Activated CD8-positive, alpha-beta memory T cell treated with anti-CD3 and anti-CD28 coated beads for 1 hour (primary cell): ENCODE results near the gene PHACTR4.
"Not testable (repeated sequence)": the region's sequence is repeated elsewhere in the genome, so short reads cannot be mapped to it uniquely, and the experiment has no call there.

Experiments
- DNase-seq, 2 donors: peaks; one replicate each; pipeline ENCODE4 v3.0.0-alpha.2; 2020; ENCODE audit warnings: low read depth in 1 of 2; ENCODE audit errors: extremely low read depth in 1 of 2

The PHACTR4 gene

DNA sequence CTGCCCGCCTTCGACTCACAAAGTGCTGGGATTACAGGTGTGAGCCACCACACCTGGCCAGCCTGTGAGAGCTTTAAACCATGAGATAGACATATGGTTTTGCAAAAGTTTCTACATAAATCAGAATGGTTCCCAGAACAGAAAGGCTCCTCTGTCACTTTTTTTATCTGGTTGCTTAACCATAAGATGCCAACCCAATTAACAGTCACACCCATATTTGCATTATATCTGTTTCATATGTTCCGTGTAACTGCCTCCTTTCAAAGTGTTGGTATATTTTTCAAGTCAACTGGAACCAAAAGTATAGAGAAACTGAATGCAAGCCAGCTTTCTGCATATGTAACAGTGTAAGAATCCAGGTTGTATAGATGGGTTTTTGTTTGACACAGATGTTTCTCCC is 112.6 kb downstream of the PHACTR4 start:
- DNase-seq: no peak

DNA sequence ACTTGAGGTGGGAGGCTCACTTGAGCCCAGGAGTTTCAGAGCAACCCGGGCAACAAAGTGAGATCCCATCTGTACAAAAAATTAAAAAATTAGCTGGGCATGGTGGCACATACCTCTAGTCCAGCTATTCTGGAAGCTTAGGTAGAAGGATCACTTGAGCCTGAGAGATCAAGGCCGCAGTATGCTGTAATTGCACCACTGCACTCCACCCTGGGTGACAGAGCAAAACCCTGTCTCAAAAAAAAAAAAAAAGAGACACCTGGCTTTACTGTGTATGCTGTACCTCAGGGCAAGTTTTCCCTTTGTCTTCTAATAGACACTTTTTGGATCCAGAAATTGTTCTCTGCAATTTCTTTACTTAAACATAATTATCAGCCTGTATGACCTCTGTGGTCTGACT is 113.2 kb downstream of the PHACTR4 start:
- DNase-seq: no peak

DNA sequence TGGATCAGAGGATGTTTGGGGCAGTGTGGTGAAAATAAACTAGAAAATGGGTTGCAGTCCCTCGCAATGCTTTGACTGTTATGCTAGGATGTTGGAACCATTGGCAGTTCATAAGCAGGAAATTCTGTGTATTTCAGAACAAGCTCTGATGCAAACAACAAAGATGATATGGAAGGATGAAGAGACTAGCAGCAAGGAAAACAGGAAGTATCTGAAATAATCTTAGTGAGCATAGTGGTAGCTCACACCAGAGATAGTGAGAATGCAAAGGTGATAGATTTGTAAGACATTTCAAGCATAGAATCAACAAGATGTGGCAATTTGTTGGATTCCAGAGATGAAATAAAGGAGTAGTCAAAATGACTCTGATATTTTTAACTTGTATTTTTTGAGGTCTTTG is 125.2 kb downstream of the PHACTR4 start:
- DNase-seq: no peak

DNA sequence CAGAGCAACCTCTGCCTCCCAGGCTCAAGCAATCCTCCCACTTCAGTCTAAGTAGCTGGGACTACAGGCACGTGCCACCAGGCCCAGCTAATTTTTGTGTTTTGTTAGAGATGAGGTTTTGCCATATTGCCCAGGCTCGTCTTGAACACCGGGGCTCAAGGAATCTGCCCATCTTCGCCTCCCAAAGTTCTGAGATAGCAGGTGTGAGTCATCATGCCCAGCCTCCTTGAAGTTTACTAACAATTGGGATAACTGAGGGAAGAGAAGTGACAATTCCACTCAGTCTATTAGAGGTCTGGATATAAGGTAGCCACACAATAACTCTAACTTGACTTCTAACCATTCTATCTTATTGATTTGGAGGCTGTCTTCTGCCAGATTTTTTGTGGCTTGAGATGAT is 130.0 kb downstream of the PHACTR4 start:
- DNase-seq: no peak

DNA sequence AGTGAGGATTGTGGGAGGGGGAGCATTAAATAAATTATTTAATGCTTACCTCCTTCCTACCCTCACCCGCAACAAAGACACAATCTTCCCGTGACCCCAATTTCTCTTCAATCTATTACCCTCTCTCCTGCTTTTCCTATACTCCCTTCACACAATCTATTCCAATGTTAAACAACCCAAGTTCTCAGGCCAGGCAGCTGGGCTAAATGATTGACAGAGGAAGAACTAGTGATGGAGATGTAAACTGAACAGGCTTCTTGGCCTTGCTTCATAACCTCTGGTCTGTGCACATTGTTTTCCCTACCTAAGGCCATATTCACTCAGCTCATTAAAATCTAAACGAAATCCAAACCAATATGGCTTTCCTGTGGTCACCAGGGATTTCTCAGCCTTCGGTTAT is 132.4 kb downstream of the PHACTR4 start:
- no peak for DNase-seq

DNA sequence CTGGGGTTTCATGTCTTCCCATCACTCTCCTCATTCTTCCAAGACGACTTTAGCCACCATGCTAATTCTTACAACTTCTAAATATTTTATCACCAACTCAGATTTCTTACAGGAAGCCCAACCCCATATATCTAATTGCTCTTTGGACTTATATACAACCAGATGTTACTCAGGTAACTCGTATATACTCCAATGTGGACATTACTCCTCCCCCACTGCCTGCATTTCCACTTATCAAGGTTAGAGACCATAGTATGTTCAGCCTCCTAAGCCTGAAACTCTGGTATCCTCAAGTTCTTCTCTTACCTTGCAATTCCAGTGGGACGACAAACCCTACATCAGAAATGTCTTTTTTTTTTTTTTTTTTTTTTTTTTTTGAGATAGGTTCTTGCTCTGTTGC is 133.6 kb downstream of the PHACTR4 start:
- DNase-seq: no peak

DNA sequence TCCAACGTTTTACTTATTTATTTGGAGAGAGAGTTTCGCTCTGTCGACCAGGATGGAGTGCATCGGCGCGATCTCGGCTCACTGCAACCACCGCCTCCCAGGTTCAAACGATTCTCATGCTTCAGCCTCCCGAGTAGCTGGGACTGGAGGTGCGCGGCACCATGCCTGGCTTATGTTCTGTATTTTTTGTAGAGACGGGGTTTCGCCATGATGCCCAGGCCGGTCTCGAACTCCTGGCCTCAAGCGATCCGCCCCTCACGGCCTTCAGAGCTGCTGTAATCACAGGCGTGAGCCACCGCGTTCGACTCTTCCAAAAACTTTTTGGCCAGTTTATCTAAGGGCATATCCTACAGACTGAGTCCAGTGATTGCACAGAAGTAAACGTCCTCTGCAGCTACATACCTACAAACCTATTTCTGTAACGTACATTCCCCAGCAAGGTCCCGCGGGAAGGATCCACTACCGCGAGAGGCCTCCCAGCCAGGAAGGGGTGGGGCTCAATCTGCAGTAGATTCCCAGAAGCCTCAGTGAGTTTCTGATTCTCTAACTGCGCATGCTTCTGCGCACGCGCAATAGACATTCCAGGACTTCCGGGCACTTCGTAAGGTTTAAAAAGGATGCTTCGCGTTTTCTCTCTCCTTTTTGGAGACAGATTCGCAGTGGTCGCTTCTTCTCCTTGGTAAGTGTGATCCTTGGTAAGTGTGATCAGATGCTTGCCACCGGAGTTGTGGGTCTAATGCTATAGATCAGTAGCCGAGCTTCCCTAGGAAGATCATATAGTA is 136.1 kb downstream of the PHACTR4 start, which contains the start of gene RCC1:
RCC1 (plus strand) TSS at position 638 of the 782 bp plus-strand sequence. CDS start 23,824 bp downstream, outside the sequence.
- DNase-seq: peak; percentile 85 to 89

DNA sequence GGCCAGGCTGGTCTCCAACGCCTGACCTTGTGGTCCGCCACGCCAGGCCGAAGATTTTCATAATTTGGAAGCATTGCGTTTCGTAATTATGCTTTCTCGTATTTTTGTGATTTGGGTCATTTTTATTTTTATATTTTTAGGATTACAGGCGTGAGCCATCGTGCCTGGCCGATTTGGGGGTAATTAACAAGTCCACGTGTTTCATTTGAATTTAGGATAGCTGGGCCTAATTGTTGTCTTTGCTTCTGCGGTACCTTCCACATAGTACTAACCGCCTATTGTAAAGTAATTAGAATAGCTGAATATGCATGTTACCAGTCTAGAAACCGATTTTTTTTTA is 137.3 kb downstream of the PHACTR4 start:
- no peak for DNase-seq

DNA sequence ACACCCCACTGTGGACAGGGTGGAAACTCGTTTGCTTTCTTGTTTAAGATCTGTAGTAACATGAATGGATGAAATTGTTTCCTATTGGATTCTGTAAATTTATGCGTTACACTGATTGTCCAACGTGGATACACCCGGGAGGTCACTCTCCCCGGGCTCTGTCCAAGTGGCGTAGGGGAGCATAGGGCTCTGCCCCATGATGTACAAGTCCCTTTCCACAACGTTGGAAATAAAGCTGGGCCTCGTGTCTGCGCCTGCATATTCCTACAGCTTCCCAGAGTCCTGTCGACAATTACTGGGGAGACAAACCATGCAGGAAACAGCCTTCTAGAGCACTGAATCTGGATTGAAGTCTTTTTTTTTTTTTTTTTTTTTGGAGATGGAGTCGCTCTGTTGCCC is 137.7 kb downstream of the PHACTR4 start:
- DNase-seq: no peak

DNA sequence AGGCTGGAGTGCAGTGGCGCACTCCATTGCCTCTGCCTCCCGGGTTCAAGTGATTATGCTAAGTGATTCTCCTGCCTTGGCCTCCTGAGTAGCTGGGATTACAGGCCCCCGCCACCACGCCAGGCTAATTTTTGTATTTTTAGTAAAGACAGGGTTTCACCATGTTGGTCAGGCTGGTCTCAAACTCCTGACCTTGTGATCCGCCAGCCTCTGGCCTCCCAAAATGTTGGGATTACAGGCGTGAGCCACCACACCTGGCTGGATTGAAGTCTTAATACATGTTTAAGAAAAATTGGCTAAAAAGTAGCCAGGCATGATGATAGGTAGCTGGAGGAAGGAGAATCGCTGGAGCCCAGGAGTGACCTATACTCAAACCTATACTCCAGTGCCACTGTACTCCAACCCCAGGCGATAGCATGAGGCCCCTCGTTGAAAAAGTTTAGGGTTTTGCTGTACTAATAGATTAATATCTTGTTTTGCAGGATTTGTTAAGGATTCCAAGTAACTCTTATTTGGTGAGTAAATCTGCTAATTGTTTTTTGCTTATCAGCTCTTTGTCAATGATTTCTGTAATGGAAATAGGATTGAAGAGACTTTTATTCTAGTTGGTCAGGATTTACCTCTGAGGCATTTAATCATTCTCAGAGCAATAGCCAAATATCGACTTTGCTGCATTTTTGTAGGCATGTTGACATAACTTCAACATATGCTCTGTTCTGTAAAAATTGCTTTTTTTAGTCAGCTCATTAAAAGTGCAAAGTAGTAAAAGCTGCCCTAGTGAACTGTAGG is 138.3 kb downstream of the PHACTR4 start:
- DNase-seq: no peak

DNA sequence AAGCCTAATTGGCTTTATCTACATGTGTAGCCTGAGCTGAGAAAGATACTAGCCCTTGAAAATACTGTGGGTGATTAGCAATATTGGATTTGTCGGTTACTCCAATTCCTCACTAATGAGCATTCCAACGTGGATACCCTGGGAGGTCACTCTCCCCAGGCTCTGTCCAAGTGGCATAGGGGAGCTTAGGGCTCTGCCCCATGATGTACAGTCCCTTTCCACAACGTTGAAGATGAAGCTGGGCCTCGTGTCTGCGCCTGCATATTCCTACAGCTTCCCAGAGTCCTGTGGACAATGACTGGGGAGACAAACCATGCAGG is 138.9 kb downstream of the PHACTR4 start:
- no peak for DNase-seq

DNA sequence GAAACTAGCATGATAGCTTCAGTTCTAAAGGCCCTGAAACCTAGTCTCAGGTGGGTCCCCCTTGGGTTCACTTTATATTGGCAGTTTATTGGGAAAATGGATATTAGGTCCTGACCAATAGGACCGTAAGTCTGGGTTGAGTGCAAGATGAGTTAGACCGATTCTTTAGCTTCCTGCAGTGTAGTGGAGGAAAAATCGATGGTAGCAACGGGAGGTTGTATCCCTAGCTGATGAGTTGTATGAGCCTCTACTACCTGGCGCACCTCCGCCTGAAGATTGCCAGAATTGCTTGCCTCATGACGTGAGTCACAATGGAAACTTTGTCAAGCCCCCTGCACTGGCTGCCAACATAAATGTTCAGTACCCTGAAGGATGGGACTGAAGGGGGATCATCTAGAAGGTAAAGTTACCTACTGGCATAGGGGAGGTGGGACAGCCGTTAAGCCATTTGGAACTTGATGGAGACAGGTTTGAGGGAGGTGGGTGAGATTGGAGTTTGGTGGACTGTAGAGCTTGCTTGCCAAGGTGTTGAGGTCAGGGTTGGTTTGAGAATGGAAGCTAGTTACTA is 140.2 kb downstream of the PHACTR4 start:
- no peak for DNase-seq

DNA sequence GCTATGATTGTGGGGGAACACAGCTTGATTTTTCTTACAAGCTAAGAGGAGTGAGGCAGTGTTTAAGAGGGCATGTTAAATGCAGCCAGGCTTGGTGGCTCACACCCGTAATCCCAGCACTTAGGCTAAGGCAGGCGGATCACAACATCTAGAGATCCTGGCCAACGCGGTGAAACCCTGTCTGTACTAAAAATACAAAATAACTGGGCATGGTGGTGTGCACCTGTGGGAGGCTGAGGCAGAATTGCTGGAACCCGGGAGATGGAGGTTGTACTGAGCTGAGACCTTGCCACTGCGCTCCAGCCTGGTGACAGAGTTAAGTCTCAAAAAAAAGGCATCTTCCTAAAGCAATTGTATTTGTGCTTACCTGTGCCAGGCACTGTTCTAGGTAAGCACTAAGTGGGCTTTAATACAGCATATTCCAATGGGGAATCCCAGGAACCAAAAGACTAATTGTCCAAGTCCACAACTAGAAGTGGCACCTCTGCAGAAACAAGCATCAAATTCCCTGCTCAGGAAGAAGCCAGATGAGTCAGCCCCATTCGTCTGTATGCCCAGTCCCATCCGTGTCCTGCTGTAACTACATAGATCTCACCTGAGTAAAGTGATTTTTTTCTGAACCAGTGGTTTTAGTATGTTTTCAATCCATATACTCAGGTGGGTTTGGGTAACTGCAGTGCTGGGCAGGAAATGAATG is 140.9 kb downstream of the PHACTR4 start:
- DNase-seq: no peak

DNA sequence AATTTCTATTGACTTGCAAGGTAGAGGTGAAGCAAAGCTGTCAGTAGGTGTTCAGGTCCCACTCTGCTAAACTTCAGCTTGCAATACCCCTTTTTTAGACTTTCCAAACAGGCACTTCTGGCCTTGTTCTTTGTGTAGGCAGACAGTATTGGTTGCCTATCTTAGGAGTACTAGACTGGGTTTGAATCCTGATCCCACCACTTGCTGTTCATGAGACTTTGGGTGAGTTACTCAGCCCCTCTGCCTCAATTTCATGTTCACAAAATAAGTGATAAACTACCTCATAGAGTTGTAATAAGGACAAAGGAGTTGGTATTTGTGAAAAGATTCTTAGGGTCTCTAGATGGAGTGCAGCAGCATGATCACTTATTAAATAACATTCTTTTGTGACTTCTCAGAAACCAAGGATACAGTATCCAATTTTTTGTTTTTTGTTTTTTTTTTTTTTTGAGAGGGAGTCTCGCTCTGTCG is 141.5 kb downstream of the PHACTR4 start:
- DNase-seq: no peak

DNA sequence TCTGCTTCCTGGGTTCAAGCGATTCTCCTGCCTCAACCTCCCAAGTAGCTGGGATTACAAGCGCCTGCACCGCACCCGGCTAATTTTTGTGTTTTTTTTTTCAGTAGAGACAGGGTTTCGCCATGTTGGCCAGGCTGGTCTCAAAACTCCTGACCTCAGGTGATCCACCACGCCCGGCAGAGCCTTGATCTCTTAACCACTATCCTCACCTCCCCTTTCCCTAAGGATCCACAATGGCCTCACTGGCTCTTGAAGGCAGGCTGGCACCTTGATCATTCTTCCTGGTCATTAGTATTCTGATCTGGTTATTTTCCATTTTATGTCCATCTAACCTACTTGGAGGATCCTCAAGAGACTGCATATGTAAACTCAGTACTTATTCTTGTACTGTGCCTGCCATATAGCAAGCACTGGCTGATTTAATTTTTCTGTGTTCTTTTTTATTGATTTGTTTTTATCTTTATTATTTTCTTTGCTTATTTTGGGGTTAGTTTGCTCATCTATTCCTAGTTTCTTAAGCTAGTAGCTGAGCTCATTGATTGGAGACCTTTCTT is 142.6 kb downstream of the PHACTR4 start:
- no peak for DNase-seq

DNA sequence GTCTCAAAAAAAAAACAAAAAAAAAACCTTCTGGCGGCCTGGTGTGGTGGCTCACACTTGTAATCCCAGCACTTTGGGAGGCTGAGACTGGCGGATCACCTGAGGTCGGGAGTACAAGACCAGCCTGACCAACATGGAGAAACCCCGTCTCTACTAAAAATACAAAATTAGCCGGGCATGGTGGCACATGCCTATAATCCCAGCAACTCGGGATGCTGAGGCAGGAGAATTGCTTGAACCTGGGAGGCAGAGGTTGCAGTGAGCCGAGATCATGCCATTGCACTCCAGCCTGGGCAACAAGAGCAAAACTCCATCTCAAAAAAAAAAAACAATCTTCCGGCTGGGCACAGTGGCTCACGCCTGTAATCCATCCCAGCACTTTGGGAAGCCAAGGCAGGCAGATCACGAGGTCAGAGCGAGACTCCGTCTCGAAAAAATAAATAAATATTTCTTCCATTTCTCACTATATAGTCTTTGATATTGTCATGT is 144.9 kb downstream of the PHACTR4 start:
- not testable (repeated sequence) for DNase-seq

DNA sequence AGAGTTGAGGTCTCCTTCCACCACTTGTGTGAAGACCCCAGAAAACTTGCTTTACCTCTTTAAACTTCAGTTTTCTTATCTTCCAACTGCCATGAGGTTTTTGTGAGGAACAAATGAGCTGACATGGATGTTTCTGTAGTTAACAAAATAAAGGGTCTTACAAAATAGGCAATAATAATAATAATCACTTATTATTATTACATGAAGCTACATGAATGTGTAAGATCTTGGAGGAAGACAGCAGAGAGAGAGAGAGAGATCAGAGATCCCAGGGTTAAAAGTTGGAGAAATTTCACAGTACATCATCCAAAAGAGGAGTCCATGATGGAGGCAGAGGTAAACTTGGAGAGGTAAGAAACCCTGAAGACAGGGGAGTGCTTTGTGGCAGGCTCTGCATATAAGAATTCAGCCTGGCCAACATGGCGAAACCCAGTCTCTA is 147.0 kb downstream of the PHACTR4 start:
- DNase-seq: no peak

DNA sequence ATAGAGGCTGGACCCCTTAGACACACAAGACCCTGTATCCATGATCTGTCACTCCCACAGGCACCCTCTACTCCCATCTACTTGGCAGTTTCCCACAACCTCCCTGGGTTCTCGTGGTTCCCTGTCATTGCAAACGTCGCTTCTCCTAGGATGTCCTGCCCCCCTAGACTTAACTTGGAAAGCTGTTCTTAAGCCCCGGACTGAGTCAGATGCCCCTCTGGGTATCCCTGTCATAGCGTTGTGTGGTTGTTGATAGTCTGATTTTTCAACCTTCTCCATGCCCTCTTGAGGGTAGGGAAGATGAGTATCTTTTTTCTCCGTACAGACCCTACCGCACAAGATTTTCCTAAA is 148.1 kb downstream of the PHACTR4 start:
- DNase-seq: no peak

DNA sequence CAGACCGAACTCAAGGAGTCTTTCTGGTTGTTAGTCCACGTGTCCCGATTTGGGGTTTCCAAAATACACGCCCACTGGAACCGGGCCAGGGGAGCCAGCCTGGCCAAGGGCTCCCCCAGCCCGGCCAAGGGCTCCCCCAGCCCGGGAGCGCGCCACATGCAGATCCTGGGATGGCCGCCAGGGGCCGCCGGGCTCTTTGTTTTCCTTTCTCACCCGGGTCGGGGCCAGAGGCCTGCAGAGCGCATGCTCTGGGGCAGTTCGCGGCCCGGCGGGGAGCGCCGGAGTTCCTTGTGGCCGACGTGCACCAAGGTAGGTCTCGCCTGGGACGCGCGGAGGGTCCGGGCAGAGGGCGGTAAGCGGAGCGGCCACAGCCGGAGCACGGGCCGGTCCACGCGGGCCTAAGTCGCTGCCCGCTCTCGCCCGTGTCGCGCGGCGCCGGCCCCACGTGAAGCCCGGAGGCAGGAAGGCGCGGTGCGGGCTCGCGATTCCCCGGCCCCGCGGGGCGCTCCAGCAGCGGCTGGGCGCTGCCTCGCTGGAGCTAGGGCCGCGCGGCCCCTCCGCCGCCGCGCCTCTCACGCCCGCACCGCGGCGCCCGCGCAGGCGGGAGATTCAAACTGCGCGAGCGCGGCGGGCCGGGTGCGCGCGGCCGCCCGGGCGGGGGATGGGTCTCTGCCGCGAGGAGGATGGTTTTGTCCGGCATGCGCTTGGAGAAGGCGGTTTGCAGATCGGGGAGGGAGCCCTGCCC is 148.6 kb downstream of the PHACTR4 start:
- peak; percentile 65 to 79 for DNase-seq

DNA sequence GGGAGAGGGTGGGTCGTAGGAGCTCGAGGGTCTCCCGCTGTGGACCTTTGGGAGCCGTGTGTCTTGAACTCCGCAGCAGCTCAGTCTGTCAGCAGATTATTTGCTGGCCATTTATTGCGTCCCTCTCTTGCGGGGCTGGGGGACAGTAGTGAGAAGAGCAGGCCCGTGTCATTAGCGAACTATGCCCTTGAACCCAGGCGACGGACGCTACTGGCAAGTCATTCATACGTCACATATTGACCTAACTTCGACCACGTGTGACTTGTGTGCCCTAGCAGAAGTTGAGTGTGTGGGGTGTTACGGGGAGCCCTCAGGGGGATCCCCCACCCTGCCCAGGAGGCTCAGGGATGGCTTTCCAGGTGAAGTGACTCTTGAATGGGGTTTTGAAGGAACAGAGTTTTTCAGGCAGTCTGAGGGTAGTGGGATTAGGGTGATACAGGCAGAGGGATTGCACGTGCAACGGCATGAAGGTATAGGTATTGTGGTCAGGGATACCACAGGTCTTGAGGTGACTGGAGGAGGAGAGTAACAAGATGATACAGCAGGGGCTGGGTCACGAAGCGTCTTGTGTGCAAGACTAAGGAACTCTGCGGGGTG is 149.3 kb downstream of the PHACTR4 start:
- DNase-seq: no peak
